Panc1 (cell line): ENCODE measurements around the gene FSIP2. TPM values are rescaled to one million over a fixed set of nuclear protein-coding genes. Genes with fewer than 3 reads are reported as not detected.

ENCODE experiments used
- ATAC-seq: fragments of 200-7000 bp; cut with Tn5 transposase; 2 replicates; pipeline ENCODE4 v1.9.1; 2020; ENCODE audit warnings: mild to moderate bottlenecking, moderate library complexity
- BruUV-seq: library from RNA; stranded (reverse); fragments of 400-500 nt; replicated peaks from 2 replicates; lab custom pipeline; 2021; lab: Mats Ljungman, UMichigan
- CTCF ChIA-PET: fragments of 300-600 bp; sonication (Branson Sonifier 250); formaldehyde crosslinking; loops from one replicate; lab custom pipeline; 2022; ENCODE audit warnings: antibody characterized with exemption; lab: Charles Lee
- POLR2A ChIA-PET: fragments of 300-600 bp; sonication (Branson Sonifier 250); formaldehyde crosslinking; loops from one replicate; lab custom pipeline; 2022; ENCODE audit warnings: antibody characterized with exemption; lab: Charles Lee
- DNase-seq: peaks from one replicate; pipeline ENCODE4 v3.0.0-alpha.2; 2010; ENCODE audit warnings: low read depth, low spot score
- H3K27ac ChIP-seq: 2 replicates; pipeline ENCODE4 v1.5.1; 2011; ENCODE audit warnings: mild to moderate bottlenecking, low read length, inconsistent platforms
- H3K27me3 ChIP-seq: fragments of 200-500 bp; sonication (Bioruptor generic); 2 replicates; pipeline ENCODE4 v1.6.0; 2014; ENCODE audit warnings: low read length, inconsistent platforms; ENCODE audit not compliant: control insufficient read depth, insufficient read depth
- H3K36me3 ChIP-seq: fragments of 200-500 bp; sonication (Bioruptor generic); 2 replicates; pipeline ENCODE4 v1.5.1; 2014; ENCODE audit warnings: inconsistent platforms, mild to moderate bottlenecking, low read length, moderate library complexity; ENCODE audit not compliant: control insufficient read depth, insufficient read depth
- H3K4me1 ChIP-seq: 2 replicates; pipeline ENCODE4 v1.5.1; 2011; ENCODE audit warnings: inconsistent platforms, mild to moderate bottlenecking, low read length, moderate library complexity; ENCODE audit not compliant: control insufficient read depth, insufficient read depth
- H3K4me3 ChIP-seq, 2 experiments: 2 replicates each; pipeline ENCODE4 v1.5.1; 2011 to 2012; ENCODE audit warnings: low read depth in 2 of 2, low read length in 2 of 2, mild to moderate bottlenecking in 2 of 2, inconsistent platforms in 1 of 2, moderate library complexity in 1 of 2
- H3K9me3 ChIP-seq: fragments of 200-500 bp; sonication (Bioruptor generic); 2 replicates; pipeline ENCODE4 v1.5.1; 2014; ENCODE audit warnings: low read depth, mild to moderate bottlenecking, inconsistent platforms, low read length, moderate library complexity; ENCODE audit not compliant: control insufficient read depth, insufficient read depth
- POLR2AphosphoS5 ChIP-seq: IDR thresholded peaks from 2 replicates; pipeline ENCODE4 v1.6.1; 2012; ENCODE audit warnings: mild to moderate bottlenecking, low read depth, low read length, moderate library complexity
- SIN3A ChIP-seq: IDR thresholded peaks from 2 replicates; pipeline ENCODE4 v1.6.1; 2012; ENCODE audit warnings: low read depth, mild to moderate bottlenecking, low read length, moderate library complexity, borderline replicate concordance; ENCODE audit not compliant: insufficient read depth
- TCF7L2 ChIP-seq: IDR thresholded peaks from 2 replicates; pipeline ENCODE4 v1.6.1; 2011; ENCODE audit warnings: mild to moderate bottlenecking, low read depth, low read length, inconsistent platforms
- in situ Hi-C: cut with HindIII; loops from 2 replicates; pipeline ENCODE4 v1.10.0; 2016; ENCODE audit warnings: low sequenced_read_pairs, low pct_unique_long_range_greater_than_20kb
- intact Hi-C: fragments of 100-400 bp; cut with micrococcal nuclease; formaldehyde crosslinking; loops from one replicate; pipeline ENCODE4 v1.10.0; 2022; ENCODE audit not compliant: unreplicated experiment
- total RNA-seq: library from RNA; stranded (reverse); gene quantifications from one replicate; pipeline ENCODE4 v1.2.1, GENCODE V29; 2021; ENCODE audit not compliant: unreplicated experiment
- TF ChIP-seq, protein P1 (sequence below), 2 experiments: IDR thresholded peaks; 2 replicates each; pipeline ENCODE4 v1.6.1; 2011 to 2012; ENCODE audit warnings: low read depth in 2 of 2, control low read depth in 1 of 2, low read length in 1 of 2, mild to moderate bottlenecking in 1 of 2, moderate library complexity in 1 of 2; ENCODE audit not compliant: insufficient read depth in 1 of 2
- TF ChIP-seq, protein P2 (sequence below): fragments of 450-650 bp; IDR thresholded peaks from 2 replicates; pipeline ENCODE4 v1.5.1; 2017; ENCODE audit warnings: mild to moderate bottlenecking

FSIP2 gene
- total RNA-seq, 1 experiment from 2014 or later, result 0.03 TPM

GRCh38 chr2:185785851-185786473, 47.4 kb downstream of the FSIP2 start:
- Histone ChIP-seq H3K27ac (no peak overlapping the region), H3K4me1 (no peaks in the 10 kb centered on the region), H3K4me3 (no peak overlapping the region), H3K27me3 (no peaks in the 10 kb centered on the region), H3K36me3 (no peaks in the 10 kb centered on the region), H3K9me3 (no peaks in the 10 kb centered on the region)
- intact Hi-C loops, result no loop called here
- no peak for DNase-seq
- in situ Hi-C loops, result no loop called here
- no TSS peak for BruUV-seq
- POLR2A ChIA-PET, result no interaction called here
- no peak for ATAC-seq
- no peak for TF ChIP-seq SIN3A
- no peak for TF ChIP-seq POLR2AphosphoS5
- TF ChIP-seq TCF7L2, result no peak
- CTCF ChIA-PET, result no interaction called here

- no peak overlapping the region for H3K27ac ChIP-seq
- ChIA-PET POLR2A (no interaction called here), CTCF (no interaction called here)
- no peaks in the 10 kb centered on the region for H3K9me3 ChIP-seq
- BruUV-seq, result no TSS peak
- intact Hi-C loops, result no loop called here
- no peak overlapping the region for H3K4me3 ChIP-seq
- DNase-seq (no peak), ATAC-seq (no peak)
- no peaks in the 10 kb centered on the region for H3K36me3 ChIP-seq
- H3K4me1 ChIP-seq, result no peaks in the 10 kb centered on the region
- no peak for TF ChIP-seq POLR2AphosphoS5
- no peak for TF ChIP-seq TCF7L2
- TF ChIP-seq, protein P1, sequence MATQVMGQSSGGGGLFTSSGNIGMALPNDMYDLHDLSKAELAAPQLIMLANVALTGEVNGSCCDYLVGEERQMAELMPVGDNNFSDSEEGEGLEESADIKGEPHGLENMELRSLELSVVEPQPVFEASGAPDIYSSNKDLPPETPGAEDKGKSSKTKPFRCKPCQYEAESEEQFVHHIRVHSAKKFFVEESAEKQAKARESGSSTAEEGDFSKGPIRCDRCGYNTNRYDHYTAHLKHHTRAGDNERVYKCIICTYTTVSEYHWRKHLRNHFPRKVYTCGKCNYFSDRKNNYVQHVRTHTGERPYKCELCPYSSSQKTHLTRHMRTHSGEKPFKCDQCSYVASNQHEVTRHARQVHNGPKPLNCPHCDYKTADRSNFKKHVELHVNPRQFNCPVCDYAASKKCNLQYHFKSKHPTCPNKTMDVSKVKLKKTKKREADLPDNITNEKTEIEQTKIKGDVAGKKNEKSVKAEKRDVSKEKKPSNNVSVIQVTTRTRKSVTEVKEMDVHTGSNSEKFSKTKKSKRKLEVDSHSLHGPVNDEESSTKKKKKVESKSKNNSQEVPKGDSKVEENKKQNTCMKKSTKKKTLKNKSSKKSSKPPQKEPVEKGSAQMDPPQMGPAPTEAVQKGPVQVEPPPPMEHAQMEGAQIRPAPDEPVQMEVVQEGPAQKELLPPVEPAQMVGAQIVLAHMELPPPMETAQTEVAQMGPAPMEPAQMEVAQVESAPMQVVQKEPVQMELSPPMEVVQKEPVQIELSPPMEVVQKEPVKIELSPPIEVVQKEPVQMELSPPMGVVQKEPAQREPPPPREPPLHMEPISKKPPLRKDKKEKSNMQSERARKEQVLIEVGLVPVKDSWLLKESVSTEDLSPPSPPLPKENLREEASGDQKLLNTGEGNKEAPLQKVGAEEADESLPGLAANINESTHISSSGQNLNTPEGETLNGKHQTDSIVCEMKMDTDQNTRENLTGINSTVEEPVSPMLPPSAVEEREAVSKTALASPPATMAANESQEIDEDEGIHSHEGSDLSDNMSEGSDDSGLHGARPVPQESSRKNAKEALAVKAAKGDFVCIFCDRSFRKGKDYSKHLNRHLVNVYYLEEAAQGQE (IDR thresholded peaks at IDR 0.05; ENCODE audit: insufficient read depth in 1 of 2, low read depth in 2 of 2, low read length in 1 of 2), result no peak
- TF ChIP-seq, protein P2, sequence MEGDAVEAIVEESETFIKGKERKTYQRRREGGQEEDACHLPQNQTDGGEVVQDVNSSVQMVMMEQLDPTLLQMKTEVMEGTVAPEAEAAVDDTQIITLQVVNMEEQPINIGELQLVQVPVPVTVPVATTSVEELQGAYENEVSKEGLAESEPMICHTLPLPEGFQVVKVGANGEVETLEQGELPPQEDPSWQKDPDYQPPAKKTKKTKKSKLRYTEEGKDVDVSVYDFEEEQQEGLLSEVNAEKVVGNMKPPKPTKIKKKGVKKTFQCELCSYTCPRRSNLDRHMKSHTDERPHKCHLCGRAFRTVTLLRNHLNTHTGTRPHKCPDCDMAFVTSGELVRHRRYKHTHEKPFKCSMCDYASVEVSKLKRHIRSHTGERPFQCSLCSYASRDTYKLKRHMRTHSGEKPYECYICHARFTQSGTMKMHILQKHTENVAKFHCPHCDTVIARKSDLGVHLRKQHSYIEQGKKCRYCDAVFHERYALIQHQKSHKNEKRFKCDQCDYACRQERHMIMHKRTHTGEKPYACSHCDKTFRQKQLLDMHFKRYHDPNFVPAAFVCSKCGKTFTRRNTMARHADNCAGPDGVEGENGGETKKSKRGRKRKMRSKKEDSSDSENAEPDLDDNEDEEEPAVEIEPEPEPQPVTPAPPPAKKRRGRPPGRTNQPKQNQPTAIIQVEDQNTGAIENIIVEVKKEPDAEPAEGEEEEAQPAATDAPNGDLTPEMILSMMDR, result no peak
- no peak for TF ChIP-seq SIN3A
- in situ Hi-C loops, result no loop called here
- no peaks in the 10 kb centered on the region for H3K27me3 ChIP-seq
These were observed 48.9 kb downstream of the FSIP2 start for GRCh38 chr2:185787227-185788145.
